GM19023 (cell line): ENCODE results near the gene ARFGEF3.
"Not testable (repeated sequence)": the region's sequence is repeated elsewhere in the genome, so short reads cannot be mapped to it uniquely, and the experiment has no call there.

Source experiments
- ATAC-seq: cut with Tn5 transposase; IDR thresholded peaks from one replicate; pipeline ENCODE4 v1.9.1; 2021; ENCODE audit warnings: mild to moderate bottlenecking, moderate library complexity; ENCODE audit not compliant: unreplicated experiment

ARFGEF3 gene

DNA sequence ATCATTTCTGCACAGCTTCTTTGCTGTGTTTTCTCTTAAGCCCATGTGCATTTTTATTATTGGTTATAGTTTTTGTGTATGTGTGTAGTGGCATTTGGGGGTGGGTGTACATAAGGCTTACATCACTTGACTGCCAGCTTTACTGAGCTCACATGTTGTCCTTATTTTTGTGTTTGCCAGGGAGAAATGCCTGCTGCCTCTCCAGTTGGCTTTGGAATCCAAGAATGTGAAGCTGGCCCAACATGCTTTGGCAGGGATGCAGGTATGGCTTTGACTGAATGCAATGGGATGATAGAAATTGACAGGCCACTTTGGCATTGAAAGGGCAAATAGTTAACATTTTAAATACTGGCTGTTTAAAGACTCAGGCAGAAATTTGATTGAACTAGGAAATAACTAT lies 45.1 kb downstream of the ARFGEF3 start:
- ATAC-seq = no peak

DNA sequence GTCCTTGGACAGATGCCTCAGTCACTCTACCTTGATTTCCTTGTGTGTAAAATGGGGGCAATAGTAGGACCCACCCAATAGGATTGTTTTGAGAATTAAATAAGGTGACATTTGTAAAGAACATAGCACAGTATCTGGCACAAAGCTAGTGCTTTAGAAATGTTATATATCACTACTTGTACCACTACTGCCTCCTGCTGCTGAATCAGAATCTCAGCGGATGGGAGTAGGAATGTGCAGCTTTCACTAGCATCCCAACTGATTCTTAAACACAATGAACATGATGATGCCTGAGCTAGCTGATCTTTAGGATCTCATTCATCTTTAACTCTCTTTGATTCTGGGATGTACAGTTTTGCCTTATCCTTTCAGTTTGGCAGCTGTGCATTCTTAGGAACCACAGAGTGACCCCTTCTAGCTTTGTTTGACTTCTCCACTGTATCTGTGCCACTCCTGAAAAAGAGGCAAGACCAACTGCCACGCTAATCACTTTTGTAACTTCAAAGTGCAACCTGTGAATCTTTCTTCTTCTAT lies 49.4 kb downstream of the ARFGEF3 start:
- ATAC-seq = no peak

DNA sequence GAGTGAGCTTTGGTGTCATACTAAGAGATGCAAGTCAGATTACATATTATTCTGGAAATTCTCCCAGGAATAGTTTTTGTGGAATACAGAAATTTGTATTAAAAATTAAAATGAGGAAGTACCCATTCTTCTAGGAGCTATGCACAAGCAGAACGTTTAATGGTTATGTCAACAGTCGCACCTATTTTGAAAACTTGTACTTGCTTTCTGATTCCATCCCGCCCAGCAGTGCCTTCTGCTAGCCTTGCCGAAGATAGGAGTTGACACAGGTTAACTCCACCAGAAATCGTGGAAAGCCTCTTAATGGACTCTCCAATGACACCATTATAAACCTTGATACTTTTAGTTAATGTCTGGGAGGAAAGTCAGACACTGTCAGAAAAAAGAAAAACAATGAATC lies 49.9 kb downstream of the ARFGEF3 start:
- no peak for ATAC-seq

DNA sequence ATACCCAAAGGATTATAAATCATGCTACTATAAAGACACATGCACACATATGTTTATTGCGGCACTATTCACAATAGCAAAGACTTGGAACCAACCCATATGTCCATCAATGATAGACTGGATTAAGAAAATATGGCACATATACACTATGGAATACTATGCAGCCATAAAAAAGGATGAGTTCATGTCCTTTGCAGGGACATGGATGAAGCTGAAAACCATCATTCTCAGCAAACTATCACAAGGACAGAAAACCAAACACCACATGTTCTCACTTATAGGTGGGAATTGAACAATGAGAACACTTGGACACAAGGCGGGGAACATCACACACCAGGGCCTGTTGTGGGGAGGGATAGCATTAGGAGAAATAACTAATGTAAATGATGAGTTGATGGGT lies 50.8 kb downstream of the ARFGEF3 start:
- not testable (repeated sequence) for ATAC-seq

DNA sequence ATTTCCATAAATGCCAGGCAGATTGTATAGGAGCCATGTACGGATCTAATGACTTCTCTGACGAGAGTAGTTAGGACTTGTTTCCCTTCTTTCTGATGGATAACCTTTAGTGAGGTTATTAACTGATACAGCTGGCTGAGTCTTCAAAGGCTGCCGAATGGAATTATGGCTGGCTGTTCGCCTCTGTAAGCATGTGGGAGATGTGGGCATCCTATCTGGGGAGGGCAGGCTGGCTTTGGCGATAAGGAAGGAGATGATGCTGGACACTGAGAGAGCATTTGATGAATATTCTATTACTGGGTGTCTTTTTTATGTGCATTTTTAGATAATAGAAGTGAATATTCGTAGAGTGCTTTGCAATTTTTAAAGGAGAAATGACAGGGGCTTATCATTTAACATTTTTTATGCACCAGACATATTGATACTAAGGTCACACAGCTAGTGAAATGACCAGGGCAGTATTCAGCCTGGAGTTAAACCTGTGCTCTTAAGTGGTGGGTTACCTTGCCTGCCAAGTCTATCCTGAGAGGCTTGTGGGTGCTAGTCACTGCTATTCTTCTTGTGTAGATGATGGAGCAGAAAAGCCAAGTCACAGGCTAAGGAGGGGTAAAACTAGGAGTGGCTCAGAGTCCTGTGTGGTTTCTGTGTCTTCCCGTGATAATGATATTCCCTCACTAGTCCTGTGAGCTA lies 53.5 kb downstream of the ARFGEF3 start:
- no peak for ATAC-seq

DNA sequence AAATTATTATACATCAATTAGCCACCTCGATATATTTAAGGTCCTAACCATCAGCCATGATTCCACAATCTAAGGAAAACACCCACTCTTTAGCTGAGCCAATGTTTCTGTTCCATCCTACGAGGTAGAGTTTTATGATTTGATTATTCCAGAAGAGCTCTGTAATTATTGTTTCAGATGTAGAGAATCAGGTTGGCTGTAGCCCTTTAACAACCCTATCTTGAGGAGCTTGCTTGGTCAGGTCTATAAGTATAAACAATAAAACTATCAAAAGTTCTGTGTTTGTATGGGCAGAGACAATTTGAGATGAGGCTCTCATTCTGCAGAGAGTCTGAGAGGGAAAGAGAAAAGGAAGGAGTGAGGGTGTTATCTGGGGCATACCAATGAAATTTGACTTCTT lies 56.7 kb downstream of the ARFGEF3 start, which contains the start of gene PBOV1:
TSS of gene PBOV1 (minus strand) at position 43 of the 400 bp plus-strand sequence. CDS start 96 bp downstream, outside the sequence.
- ATAC-seq = no peak

DNA sequence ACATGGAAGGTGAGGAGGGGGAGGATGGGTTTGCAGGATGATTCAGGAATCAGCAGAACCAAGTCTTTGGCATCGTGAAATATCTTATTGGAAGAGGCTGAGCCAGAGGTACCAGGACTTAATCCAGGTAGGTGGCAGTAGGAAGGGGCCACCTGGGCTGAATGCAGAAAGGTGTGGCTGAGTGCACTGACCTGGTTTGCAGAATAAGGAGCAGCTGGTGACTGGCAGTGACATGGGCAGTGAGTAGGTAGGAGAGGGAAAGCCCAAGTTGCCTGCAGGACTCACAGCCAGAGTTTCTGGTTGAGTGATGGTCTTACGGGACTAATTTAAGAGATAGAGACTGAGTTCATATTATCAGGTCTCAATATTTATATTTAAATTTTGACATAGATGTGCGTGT lies 57.7 kb downstream of the ARFGEF3 start:
- ATAC-seq = no peak

DNA sequence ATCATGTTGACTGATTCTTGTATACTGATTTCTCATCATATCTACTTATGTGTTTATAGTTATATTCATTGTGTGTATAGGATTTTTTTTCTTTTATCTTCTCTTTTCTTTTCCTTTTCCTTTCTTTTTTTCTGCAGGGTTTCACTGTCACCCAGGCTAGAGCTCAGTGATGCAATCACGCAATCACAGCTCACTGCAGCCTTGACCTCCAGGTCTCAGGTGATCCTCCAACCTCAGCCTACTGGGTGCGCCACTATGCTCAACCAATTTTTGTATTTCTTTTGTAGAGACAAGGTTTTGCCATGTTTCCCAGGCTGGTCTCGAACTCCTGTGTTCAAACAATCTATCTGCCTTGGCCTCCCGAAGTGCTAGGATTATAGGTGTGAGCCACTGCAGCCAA lies 58.2 kb downstream of the ARFGEF3 start:
- ATAC-seq = no peak

DNA sequence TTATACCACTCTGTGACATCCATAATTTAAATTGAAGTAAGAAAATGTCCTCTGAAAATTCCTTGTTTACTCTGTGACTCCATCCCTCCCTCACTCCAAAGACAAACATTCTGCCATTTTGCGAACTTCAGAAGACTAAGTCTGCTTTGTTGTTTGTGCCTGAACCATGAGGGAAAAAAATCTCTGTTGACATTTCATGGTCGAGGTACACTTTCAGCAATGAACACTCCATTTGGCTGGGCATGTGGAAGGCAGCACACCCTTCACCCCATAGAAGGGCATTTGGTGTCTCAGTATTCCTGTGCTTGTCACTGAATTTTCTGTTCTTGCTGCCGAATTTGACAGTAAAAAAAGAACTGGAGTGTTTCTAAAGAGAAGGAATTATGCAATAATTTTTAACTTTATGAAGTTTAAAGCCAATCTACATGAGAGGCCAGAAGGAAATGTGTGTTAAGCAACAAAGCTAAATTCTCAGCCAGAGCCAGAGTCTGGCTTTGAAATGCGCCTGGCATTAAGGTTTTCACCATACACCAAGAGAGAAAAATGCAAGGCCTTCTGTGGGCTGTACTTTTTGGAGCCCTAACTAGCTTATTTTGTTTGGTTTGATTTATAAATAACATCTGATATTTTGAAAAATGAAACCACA lies 61.3 kb downstream of the ARFGEF3 start:
- no peak for ATAC-seq

DNA sequence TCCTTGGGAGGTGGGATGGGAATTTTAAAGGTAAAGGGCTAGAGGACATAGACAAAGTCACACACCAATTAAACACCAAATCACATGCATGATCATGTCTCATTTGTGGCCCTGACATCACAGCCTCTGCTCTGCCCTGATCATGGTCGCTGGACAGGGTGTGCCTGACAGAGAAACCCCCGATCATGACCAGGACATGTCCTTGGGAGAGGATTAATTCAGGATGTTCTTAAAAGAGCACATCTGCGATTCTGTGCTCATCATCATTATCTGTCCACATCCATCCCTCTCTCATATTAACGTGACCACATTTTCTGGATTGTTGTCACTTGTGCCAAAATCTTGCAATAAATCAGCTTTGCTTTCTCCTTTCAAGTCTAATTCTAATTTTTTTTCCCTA lies 64.2 kb downstream of the ARFGEF3 start:
- ATAC-seq = no peak

DNA sequence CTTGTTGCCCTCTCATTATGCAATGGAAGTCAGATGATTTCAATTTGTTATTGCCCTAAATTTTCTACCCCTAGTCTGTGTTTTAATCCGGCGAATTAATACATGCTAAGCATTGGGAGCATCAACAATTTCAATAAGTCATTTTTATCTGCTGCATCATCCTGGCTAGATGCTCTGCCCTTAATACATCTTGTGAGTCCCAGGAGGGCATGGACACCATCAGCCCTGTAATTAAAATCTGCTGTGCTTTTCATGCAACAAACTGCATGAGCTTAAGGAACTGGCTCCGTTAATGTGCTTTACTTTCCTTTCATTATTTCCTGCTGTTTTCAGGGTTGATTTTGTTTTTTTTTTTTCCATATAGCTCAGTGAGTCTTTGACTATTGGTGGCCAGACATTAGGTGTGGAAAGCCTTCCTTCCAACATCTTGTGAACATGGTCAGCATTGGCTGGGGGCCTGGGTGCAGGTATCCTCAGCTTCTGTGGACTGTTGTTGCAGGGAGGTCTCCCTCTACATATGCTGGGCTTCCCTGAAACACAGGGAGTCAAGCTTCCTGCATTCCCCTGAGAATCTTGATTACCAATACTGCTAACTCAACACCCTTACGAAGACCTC lies 65.1 kb downstream of the ARFGEF3 start:
- no peak for ATAC-seq

DNA sequence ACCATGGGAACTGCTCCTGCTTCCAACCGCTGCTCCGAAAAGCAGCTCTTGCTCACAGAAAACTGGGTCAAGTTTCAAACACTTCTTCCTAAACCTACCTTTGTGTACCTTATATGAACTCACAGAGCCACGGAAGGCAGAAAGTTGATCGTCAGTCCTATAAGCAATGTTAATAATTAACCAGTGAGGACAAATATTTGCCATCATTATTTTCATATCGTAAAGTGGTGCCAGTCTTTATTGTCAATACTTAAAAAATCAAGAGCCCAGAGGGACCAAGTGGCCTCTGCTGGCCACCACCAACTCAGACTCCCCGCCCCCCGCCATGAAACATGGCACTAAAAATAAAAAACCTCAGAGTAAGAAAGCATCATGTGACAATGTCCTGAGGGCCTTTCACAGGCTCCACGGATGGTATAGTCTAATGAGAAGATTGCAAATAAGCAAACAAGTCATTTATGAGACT lies 65.6 kb downstream of the ARFGEF3 start:
- no peak for ATAC-seq

DNA sequence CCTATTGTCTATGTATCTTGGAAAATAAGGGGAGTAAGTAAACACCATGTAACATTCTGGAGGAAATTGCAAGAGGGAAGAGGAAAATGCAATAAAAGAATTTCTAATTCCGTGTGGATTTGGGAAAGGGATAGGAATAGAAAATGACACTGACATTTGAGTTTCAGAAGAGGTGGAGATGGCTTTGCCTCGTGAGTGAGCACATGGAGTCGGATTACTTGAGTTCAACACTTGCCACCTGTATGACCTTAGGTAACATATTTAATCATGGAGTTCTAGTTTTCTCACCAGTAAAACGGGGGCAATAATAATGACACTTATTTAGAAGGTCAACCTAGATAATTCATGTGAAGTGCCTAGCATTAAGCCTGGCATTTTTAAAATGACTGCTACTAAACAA lies 67.3 kb downstream of the ARFGEF3 start:
- no peak for ATAC-seq

DNA sequence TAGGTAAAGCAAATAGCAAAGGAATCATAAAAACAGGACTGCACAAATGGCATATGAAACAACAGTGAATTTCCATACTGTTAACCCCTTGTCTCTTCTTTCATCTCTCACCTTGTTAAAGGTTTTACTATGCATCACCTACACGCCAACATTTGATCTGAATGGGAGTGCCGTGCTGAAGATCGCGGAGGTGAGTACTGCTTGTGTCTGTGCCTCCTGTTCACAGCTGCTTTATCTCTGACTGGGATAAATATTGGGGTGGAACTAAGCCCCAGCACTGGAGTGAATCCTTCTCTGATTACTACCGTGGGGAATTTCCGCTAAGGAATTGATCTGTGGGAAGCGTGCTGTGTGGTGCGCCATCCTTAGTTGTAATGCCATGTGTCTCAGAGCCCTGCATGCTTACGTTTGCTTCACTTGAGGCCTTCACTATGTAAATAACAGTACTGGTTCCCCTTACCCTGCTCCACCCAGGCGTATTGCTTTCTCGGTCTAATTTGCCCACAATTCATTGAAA lies 68.0 kb downstream of the ARFGEF3 start:
- no peak for ATAC-seq

DNA sequence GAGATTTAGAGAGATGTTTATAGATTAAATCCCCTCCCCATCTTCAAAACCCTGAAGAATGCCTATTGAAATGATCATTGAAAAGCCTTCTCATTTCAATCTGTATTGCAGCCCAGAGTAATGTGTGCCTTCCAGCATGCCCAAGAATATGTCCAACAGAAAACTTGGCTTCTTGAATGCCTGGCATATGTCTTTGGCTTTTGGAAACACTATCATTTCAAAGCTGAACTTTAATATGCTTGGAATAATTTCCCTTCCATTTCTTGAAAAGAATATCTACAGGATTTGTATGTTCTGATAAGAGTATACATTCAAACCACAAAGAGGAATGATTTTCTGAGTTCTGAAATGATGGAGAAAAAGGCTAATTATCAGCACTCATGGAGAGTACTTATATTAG lies 68.5 kb downstream of the ARFGEF3 start:
- no peak for ATAC-seq

DNA sequence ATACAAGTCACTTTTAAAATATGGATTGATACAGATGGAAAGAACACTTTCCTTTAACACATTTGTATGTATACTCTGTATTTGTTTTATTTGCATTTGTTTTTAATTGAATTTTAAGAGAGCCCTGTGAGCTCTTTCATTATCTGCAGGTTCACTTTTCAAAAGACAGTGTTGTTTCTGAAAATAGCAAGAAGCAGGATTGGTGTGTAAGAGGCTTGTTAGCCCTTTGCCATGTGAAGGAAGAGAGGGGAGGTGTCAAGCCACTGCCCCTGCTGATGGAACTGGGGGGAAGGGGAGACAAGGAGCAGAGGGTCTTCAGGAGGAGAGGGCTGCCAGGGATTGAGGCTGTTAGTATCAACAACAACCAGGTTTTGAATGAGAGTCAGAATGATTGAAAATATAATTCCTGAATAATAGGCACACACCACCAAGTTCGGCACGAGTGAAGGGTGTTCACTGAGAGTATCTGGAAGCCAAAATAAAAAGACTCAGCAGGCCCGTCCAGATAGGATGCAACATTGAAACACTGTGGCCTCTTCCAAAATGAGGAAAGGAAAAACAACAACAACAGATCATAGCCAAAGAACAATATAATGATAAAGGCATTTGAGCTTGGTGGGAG lies 69.1 kb downstream of the ARFGEF3 start:
- no peak for ATAC-seq

DNA sequence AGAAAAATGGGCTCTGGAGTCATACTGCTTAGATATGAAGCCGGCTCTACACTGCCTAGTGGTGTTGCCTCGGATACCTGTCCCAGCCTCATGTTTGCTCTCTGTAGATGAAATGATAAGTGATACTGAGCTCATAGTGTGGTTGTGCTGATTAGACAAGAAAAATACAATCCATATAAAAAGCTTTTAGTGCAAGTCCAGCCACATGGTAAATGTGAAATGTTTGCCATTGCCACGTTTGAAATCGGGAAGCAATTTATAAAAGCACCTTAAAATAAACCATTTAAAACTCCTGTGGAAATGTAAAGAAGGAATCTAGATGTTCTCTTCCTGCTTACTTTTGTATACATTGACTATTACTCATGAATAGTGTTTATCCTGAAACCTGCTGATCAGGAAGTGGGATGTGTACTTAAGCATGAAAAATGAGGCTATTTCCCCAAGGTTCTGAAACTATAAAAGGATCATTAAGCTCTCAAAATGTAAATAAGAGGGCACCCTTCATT lies 69.7 kb downstream of the ARFGEF3 start:
- ATAC-seq = no peak

DNA sequence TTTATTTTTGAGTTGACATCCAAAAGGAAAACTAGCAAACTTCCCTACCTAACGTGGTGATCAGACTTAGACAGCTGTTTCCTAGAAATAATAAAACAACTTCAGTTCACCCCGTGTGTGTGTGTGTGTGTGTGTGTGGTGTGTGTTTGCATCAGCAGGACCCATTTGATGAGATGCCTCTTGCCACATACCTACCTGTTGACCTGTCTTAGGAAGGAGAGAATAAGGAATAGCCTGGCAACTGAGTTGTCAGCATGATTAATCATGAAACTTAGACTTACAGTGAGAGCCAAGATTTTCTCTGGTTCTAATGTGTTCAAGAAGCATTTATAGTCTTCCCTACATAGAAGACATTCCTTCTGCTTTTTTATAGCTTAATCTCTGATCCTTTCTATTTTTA lies 72.6 kb downstream of the ARFGEF3 start:
- no peak for ATAC-seq

DNA sequence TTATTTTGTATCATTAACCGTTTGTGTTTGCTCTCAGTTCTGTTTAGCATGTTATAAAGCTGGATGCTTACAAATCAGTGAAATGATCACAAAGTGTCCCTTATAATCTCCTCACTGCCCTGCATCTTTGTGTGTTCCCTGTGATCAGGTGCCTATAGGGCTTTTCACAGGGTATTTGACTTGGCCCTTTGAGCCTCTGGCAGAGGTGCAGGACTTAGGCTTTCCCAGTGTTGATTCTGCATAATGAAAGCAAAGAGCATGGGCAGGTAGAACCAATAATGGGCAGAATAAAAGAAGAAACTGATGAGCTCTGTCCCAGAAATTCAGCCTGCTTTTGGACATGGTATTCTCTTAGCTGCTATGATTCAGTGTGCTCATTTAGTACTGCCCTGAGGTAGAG lies 73.5 kb downstream of the ARFGEF3 start:
- no peak for ATAC-seq

DNA sequence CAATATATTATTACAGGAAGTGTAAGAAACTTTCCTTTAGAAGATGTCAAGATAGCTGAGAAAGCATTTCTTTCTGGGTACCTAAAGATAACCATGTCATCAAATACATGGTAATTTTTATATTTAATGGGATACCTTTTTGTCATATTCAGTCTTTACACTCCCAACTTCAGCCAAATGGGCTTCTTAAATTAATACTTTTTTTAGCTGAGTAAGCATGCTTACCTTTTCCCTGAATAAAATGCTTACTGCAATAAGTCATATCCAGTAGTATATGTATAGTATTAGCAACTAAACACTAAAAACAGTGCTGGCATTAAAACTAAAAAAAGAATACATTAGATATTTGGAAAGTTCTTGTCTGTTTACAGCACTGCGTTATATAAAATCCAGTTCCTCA lies 74.0 kb downstream of the ARFGEF3 start:
- ATAC-seq = no peak

DNA sequence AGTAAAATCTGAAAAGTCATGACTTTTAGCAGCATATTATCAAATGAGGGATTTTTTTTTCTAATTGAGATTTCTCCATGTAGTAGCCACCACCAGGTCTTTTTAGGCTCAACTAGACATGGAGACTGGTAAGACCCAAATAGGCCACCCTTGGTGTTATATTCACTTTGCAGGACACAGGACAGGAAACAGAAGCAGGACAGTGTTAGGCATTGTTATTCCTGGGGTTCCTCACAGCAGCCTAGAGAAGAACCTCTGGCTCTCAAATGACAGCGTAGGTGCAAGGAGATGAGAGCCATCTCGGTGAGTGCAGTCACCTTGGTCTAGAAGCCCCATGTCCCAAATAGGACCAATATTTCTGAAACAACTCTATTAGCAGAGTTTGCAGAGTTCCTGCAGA lies 75.7 kb downstream of the ARFGEF3 start:
- ATAC-seq = no peak
